T-cell (primary cell): Measurements from ENCODE around the gene CCDC88B. TPM values are rescaled to one million over a fixed set of nuclear protein-coding genes. Genes with fewer than 3 reads are reported as not detected.

Experiments
- ATAC-seq, 4 experiments: fragments of 200-7000 bp in 3 of 4; fragments of 150-1000 bp in 1 of 4; cut with Tn5 transposase; replicated peaks in 1 of 4; 1 replicate in 3 of 4; 2 replicates in 1 of 4; pipeline ENCODE4 v1.10.0; 2021; ENCODE audit warnings: moderate library complexity in 3 of 4, mild to moderate bottlenecking in 2 of 4, moderate number of reproducible peaks in 1 of 4
- CTCF ChIA-PET, 2 donors: fragments of 300-600 bp; sonication (Branson Sonifier 250); formaldehyde crosslinking; loops; one replicate each; lab custom pipeline; 2022; ENCODE audit warnings: antibody characterized with exemption in 2 of 2; lab: Charles Lee
- POLR2A ChIA-PET, 2 donors: fragments of 300-600 bp; sonication (Branson Sonifier 250); formaldehyde crosslinking; loops; one replicate each; lab custom pipeline; 2022; ENCODE audit warnings: antibody characterized with exemption in 2 of 2; lab: Charles Lee
- DNase-seq, 35 experiments: peaks; one replicate each; pipeline versions ENCODE4 v3.0.0 to v3.0.0-alpha.2; 2013 to 2023
- H3K27ac ChIP-seq: one replicate; pipeline ENCODE4 v1.5.1; 2013; ENCODE audit warnings: low read length
- H3K27me3 ChIP-seq, 2 experiments: replicated peaks in 1 of 2; 1 replicate in 1 of 2; 2 replicates in 1 of 2; pipeline versions ENCODE4 v1.6.1 to v1.7.0; 2013; ENCODE audit warnings: low read length in 1 of 2, mixed read lengths in 1 of 2; ENCODE audit not compliant: control insufficient read depth in 2 of 2, insufficient read depth in 2 of 2; ENCODE audit errors: extremely low read depth in 1 of 2
- H3K36me3 ChIP-seq, 2 donors: 1 replicate in 1 of 2; 2 replicates in 1 of 2; pipeline versions ENCODE4 v1.6.1 to v1.7.0; 2013; ENCODE audit warnings: low read length in 1 of 2; ENCODE audit not compliant: control insufficient read depth in 2 of 2, insufficient read depth in 1 of 2; ENCODE audit errors: extremely low read depth in 1 of 2
- H3K4me1 ChIP-seq, 2 experiments: 1 replicate in 1 of 2; 2 replicates in 1 of 2; pipeline versions ENCODE4 v1.6.1 to v1.7.0; 2013; ENCODE audit warnings: low read length in 2 of 2, mixed read lengths in 1 of 2; ENCODE audit not compliant: insufficient read depth in 2 of 2, control insufficient read depth in 1 of 2; ENCODE audit errors: extremely low read depth in 1 of 2
- H3K4me3 ChIP-seq, 2 donors: 1 replicate in 1 of 2; 2 replicates in 1 of 2; pipeline versions ENCODE4 v1.5.1 to v1.7.0; 2013; ENCODE audit warnings: mild to moderate bottlenecking in 2 of 2, low read length in 1 of 2, moderate library complexity in 1 of 2; ENCODE audit not compliant: control insufficient read depth in 1 of 2; ENCODE audit errors: extremely low read depth in 1 of 2
- H3K9me3 ChIP-seq: 2 replicates; pipeline ENCODE4 v1.7.0; 2013
- H3K27ac Mint-ChIP-seq, 2 donors: one replicate each; pipeline ENCODE4 v1.8.0; 2020 to 2021; ENCODE audit warnings: mild to moderate bottlenecking in 2 of 2, mixed read lengths in 2 of 2
- H3K27me3 Mint-ChIP-seq, 2 donors: one replicate each; pipeline ENCODE4 v1.8.0; 2021 to 2022; ENCODE audit warnings: mixed read lengths in 2 of 2
- H3K36me3 Mint-ChIP-seq: one replicate; pipeline ENCODE4 v1.8.0; 2021; ENCODE audit warnings: mixed read lengths
- H3K4me1 Mint-ChIP-seq, 3 donors: one replicate each; pipeline ENCODE4 v1.8.0; 2020 to 2022; ENCODE audit warnings: mixed read lengths in 3 of 3, mild to moderate bottlenecking in 1 of 3
- H3K4me3 Mint-ChIP-seq, 3 donors: one replicate each; pipeline ENCODE4 v1.8.0; 2020 to 2022; ENCODE audit warnings: mild to moderate bottlenecking in 3 of 3, mixed read lengths in 3 of 3, moderate library complexity in 3 of 3
- H3K9me3 Mint-ChIP-seq, 3 donors: one replicate each; pipeline ENCODE4 v1.8.0; 2020 to 2022; ENCODE audit warnings: mixed read lengths in 3 of 3
- WGBS: methylation state at CpG from one replicate; pipeline ENCODE4 v1.1.5; 2013; ENCODE audit warnings: missing lambda C conversion rate; ENCODE audit not compliant: insufficient coverage; 5-methylcytosine and 5-hydroxymethylcytosine counted together
- total RNA-seq, 35 experiments: library from RNA in 6 of 35; stranded (reverse) in 6 of 35; fragments of 120-200 nt in 1 of 35; gene quantifications; one replicate each; pipeline versions ENCODE4 v1.2.1 to v1.2.4 and lab custom pipeline; 2013 to 2026

CCDC88B gene
- total RNA-seq, 5 donors from 2014 or later (not counting 1 experiment from before 2014, with no cell fraction given), result 132 to 144 (median 133) TPM

GRCh38 chr11:64381350-64381749 lies 41.3 kb downstream of the CCDC88B start:
- Histone ChIP-seq H3K4me3 (no peak overlapping the region), H3K27me3 (peaks cover 0 to 17% of the 10 kb centered on the region in 2 experiments), H3K4me1 (no peaks in the 10 kb centered on the region), H3K27ac (no peak overlapping the region), H3K36me3 (no peaks in the 10 kb centered on the region), H3K9me3 (no peaks in the 10 kb centered on the region)
- ChIA-PET CTCF (no interaction called here), POLR2A (no interaction called here)
- DNase-seq, result no peak
- H3K27ac Mint-ChIP-seq, result no peak overlapping the region
- peaks cover 3 to 4% (median 3%) of the 10 kb centered on the region in 3 donors for H3K4me1 Mint-ChIP-seq
- no peaks in the 10 kb centered on the region for H3K36me3 Mint-ChIP-seq
- ATAC-seq, result no peak
- WGBS, result 87% methylated on average over 4 of the region's 6 CpGs
- H3K27me3 Mint-ChIP-seq, result no peaks in the 10 kb centered on the region
- no peak overlapping the region for H3K4me3 Mint-ChIP-seq
- H3K9me3 Mint-ChIP-seq, result no peaks in the 10 kb centered on the region

GRCh38 chr11:64382047-64382446 lies 42.0 kb downstream of the CCDC88B start:
- Histone ChIP-seq H3K27me3 (peaks cover 0 to 17% of the 10 kb centered on the region in 2 experiments), H3K9me3 (no peaks in the 10 kb centered on the region), H3K36me3 (no peaks in the 10 kb centered on the region), H3K4me3 (no peak overlapping the region), H3K27ac (no peak overlapping the region), H3K4me1 (no peaks in the 10 kb centered on the region)
- CTCF ChIA-PET, result no interaction called here
- POLR2A ChIA-PET, result no interaction called here
- Mint-ChIP-seq H3K4me1 (peaks cover 8 to 11% (median 9%) of the 10 kb centered on the region in 3 donors), H3K9me3 (no peaks in the 10 kb centered on the region), H3K27ac (no peak overlapping the region), H3K27me3 (no peaks in the 10 kb centered on the region), H3K4me3 (no peak overlapping the region), H3K36me3 (no peaks in the 10 kb centered on the region)
- ATAC-seq (no peak), DNase-seq (no peak)
- 60% methylated on average over 1 of the region's 6 CpGs for WGBS

- no peak for ATAC-seq
- Histone ChIP-seq H3K4me1 (no peaks in the 10 kb centered on the region), H3K36me3 (no peaks in the 10 kb centered on the region), H3K4me3 (no peak overlapping the region), H3K27ac (no peak overlapping the region), H3K27me3 (peaks cover 0 to 17% of the 10 kb centered on the region in 2 experiments), H3K9me3 (no peaks in the 10 kb centered on the region)
- 78% methylated on average over 6 of the region's 8 CpGs for WGBS
- H3K36me3 Mint-ChIP-seq, result no peaks in the 10 kb centered on the region
- CTCF ChIA-PET, result no interaction called here
- no peaks in the 10 kb centered on the region for H3K27me3 Mint-ChIP-seq
- POLR2A ChIA-PET, result no interaction called here
- no peak overlapping the region for H3K27ac Mint-ChIP-seq
- H3K4me1 Mint-ChIP-seq, result peaks cover 12 to 14% (median 12%) of the 10 kb centered on the region in 3 donors
- H3K9me3 Mint-ChIP-seq, result no peaks in the 10 kb centered on the region
- no peak for DNase-seq
- H3K4me3 Mint-ChIP-seq, result no peak overlapping the region
Measured at GRCh38 chr11:64382586-64382985, 42.6 kb downstream of the CCDC88B start.

GRCh38 chr11:64383580-64383979 lies 43.6 kb downstream of the CCDC88B start:
- ATAC-seq (no peak), DNase-seq (no peak)
- ChIA-PET POLR2A (no interaction called here), CTCF (no interaction called here)
- Mint-ChIP-seq H3K36me3 (no peaks in the 10 kb centered on the region), H3K27me3 (no peaks in the 10 kb centered on the region), H3K27ac (no peak overlapping the region), H3K4me3 (no peak overlapping the region), H3K4me1 (peaks cover 12 to 14% (median 12%) of the 10 kb centered on the region in 3 donors), H3K9me3 (no peaks in the 10 kb centered on the region)
- Histone ChIP-seq H3K9me3 (no peaks in the 10 kb centered on the region), H3K4me1 (no peaks in the 10 kb centered on the region), H3K27ac (no peak overlapping the region), H3K4me3 (no peak overlapping the region), H3K36me3 (no peaks in the 10 kb centered on the region), H3K27me3 (peaks cover 0 to 20% of the 10 kb centered on the region in 2 experiments)
- WGBS, result 100% methylated on average over 1 of the region's 2 CpGs

- ChIA-PET POLR2A (no interaction called here), CTCF (no interaction called here)
- Histone ChIP-seq H3K36me3 (no peaks in the 10 kb centered on the region), H3K27ac (no peak overlapping the region), H3K27me3 (peaks cover 0 to 22% of the 10 kb centered on the region in 2 experiments), H3K4me3 (no peak overlapping the region), H3K9me3 (no peaks in the 10 kb centered on the region), H3K4me1 (no peaks in the 10 kb centered on the region)
- no peak overlapping the region for H3K27ac Mint-ChIP-seq
- no peaks in the 10 kb centered on the region for H3K36me3 Mint-ChIP-seq
- peaks cover 12 to 14% (median 12%) of the 10 kb centered on the region in 3 donors for H3K4me1 Mint-ChIP-seq
- H3K9me3 Mint-ChIP-seq, result no peaks in the 10 kb centered on the region
- H3K4me3 Mint-ChIP-seq, result no peak overlapping the region
- no peak for DNase-seq
- H3K27me3 Mint-ChIP-seq, result no peaks in the 10 kb centered on the region
- no peak for ATAC-seq
- WGBS, result 74% methylated on average over 14 of the region's 17 CpGs
Measured at GRCh38 chr11:64384028-64384737, 44.2 kb downstream of the CCDC88B start.

- no peak overlapping the region for H3K27ac Mint-ChIP-seq
- H3K4me3 ChIP-seq, result no peak overlapping the region
- CTCF ChIA-PET, result no interaction called here
- H3K27me3 Mint-ChIP-seq, result no peaks in the 10 kb centered on the region
- H3K36me3 ChIP-seq, result no peaks in the 10 kb centered on the region
- no peak overlapping the region for H3K4me3 Mint-ChIP-seq
- DNase-seq, result no peak
- H3K27me3 ChIP-seq, result peaks cover 0 to 22% of the 10 kb centered on the region in 2 experiments
- POLR2A ChIA-PET, result no interaction called here
- 88% methylated on average over 7 of the region's 15 CpGs for WGBS
- H3K4me1 Mint-ChIP-seq, result peaks cover 14 to 22% (median 17%) of the 10 kb centered on the region in 3 donors
- H3K4me1 ChIP-seq, result no peaks in the 10 kb centered on the region
- H3K9me3 Mint-ChIP-seq, result no peaks in the 10 kb centered on the region
- H3K27ac ChIP-seq, result no peak overlapping the region
- H3K9me3 ChIP-seq, result no peaks in the 10 kb centered on the region
- no peaks in the 10 kb centered on the region for H3K36me3 Mint-ChIP-seq
- ATAC-seq, result no peak
Measured at GRCh38 chr11:64384981-64385944, 45.3 kb downstream of the CCDC88B start.
